ENCODE results near the gene SPCS3. TPM values are rescaled to one million over a fixed set of nuclear protein-coding genes. Genes with fewer than 3 reads are reported as not detected.

Gene SPCS3
- total and polyA plus RNA-seq, 2 experiments from 2014 or later, result 62.5 to 79.9 TPM

DNA sequence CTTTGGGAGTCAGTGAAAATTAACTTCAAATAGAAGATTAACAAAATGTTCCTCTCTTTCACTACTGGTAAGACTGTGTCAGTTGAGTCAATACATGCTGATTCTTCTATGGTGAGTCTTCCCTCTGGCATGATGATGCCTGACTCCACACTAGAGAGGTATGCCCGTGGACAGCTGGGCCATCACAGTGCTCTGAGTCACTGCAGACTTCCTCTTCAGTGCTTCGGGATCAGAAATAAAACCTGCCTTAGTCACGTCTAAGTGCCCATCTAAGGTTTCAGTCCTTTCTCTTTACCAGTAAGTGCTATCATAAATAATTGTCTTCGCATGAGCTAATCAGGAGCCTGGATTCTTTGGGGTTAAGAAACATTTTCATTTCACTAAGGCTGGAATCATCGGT is 49.1 kb upstream of the SPCS3 start:
- H3K4me3 ChIP-seq, result no peak overlapping the region
- H3K36me3 Mint-ChIP-seq (ENCODE audit: low read depth), result no peaks in the 10 kb centered on the region
- H3K36me3 ChIP-seq (ENCODE audit: insufficient read depth), result no peaks in the 10 kb centered on the region
- no peak overlapping the region for H3K4me2 ChIP-seq
- no peak overlapping the region for H2AFZ ChIP-seq
- no peak for TF ChIP-seq JUNB (IDR thresholded peaks at IDR 0.05; ENCODE audit: unreplicated experiment)
- TF ChIP-seq STAT1 (IDR thresholded peaks at IDR 0.05; ENCODE audit: unreplicated experiment), result no peak
- no peak for TF ChIP-seq POLR2AphosphoS5 (IDR thresholded peaks at IDR 0.05; ENCODE audit: low read depth)
- no peak for TF ChIP-seq EZH2phosphoT487 (IDR thresholded peaks at IDR 0.05; ENCODE audit: unreplicated experiment)
- TF ChIP-seq, protein P1, sequence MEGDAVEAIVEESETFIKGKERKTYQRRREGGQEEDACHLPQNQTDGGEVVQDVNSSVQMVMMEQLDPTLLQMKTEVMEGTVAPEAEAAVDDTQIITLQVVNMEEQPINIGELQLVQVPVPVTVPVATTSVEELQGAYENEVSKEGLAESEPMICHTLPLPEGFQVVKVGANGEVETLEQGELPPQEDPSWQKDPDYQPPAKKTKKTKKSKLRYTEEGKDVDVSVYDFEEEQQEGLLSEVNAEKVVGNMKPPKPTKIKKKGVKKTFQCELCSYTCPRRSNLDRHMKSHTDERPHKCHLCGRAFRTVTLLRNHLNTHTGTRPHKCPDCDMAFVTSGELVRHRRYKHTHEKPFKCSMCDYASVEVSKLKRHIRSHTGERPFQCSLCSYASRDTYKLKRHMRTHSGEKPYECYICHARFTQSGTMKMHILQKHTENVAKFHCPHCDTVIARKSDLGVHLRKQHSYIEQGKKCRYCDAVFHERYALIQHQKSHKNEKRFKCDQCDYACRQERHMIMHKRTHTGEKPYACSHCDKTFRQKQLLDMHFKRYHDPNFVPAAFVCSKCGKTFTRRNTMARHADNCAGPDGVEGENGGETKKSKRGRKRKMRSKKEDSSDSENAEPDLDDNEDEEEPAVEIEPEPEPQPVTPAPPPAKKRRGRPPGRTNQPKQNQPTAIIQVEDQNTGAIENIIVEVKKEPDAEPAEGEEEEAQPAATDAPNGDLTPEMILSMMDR (conservative IDR thresholded peaks at IDR 0.05; ENCODE audit: low read depth in 2 of 2), result no peak
- no peak for TF ChIP-seq ZNF114 (CRISPR knock-in tag; IDR thresholded peaks at IDR 0.05)
- TF ChIP-seq CREB1 (CRISPR knock-in tag; IDR thresholded peaks at IDR 0.05; ENCODE audit: low read depth), result no peak
- TF ChIP-seq, protein P2, sequence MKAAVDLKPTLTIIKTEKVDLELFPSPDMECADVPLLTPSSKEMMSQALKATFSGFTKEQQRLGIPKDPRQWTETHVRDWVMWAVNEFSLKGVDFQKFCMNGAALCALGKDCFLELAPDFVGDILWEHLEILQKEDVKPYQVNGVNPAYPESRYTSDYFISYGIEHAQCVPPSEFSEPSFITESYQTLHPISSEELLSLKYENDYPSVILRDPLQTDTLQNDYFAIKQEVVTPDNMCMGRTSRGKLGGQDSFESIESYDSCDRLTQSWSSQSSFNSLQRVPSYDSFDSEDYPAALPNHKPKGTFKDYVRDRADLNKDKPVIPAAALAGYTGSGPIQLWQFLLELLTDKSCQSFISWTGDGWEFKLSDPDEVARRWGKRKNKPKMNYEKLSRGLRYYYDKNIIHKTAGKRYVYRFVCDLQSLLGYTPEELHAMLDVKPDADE (IDR thresholded peaks at IDR 0.05), result no peak
- TF ChIP-seq, protein P3, sequence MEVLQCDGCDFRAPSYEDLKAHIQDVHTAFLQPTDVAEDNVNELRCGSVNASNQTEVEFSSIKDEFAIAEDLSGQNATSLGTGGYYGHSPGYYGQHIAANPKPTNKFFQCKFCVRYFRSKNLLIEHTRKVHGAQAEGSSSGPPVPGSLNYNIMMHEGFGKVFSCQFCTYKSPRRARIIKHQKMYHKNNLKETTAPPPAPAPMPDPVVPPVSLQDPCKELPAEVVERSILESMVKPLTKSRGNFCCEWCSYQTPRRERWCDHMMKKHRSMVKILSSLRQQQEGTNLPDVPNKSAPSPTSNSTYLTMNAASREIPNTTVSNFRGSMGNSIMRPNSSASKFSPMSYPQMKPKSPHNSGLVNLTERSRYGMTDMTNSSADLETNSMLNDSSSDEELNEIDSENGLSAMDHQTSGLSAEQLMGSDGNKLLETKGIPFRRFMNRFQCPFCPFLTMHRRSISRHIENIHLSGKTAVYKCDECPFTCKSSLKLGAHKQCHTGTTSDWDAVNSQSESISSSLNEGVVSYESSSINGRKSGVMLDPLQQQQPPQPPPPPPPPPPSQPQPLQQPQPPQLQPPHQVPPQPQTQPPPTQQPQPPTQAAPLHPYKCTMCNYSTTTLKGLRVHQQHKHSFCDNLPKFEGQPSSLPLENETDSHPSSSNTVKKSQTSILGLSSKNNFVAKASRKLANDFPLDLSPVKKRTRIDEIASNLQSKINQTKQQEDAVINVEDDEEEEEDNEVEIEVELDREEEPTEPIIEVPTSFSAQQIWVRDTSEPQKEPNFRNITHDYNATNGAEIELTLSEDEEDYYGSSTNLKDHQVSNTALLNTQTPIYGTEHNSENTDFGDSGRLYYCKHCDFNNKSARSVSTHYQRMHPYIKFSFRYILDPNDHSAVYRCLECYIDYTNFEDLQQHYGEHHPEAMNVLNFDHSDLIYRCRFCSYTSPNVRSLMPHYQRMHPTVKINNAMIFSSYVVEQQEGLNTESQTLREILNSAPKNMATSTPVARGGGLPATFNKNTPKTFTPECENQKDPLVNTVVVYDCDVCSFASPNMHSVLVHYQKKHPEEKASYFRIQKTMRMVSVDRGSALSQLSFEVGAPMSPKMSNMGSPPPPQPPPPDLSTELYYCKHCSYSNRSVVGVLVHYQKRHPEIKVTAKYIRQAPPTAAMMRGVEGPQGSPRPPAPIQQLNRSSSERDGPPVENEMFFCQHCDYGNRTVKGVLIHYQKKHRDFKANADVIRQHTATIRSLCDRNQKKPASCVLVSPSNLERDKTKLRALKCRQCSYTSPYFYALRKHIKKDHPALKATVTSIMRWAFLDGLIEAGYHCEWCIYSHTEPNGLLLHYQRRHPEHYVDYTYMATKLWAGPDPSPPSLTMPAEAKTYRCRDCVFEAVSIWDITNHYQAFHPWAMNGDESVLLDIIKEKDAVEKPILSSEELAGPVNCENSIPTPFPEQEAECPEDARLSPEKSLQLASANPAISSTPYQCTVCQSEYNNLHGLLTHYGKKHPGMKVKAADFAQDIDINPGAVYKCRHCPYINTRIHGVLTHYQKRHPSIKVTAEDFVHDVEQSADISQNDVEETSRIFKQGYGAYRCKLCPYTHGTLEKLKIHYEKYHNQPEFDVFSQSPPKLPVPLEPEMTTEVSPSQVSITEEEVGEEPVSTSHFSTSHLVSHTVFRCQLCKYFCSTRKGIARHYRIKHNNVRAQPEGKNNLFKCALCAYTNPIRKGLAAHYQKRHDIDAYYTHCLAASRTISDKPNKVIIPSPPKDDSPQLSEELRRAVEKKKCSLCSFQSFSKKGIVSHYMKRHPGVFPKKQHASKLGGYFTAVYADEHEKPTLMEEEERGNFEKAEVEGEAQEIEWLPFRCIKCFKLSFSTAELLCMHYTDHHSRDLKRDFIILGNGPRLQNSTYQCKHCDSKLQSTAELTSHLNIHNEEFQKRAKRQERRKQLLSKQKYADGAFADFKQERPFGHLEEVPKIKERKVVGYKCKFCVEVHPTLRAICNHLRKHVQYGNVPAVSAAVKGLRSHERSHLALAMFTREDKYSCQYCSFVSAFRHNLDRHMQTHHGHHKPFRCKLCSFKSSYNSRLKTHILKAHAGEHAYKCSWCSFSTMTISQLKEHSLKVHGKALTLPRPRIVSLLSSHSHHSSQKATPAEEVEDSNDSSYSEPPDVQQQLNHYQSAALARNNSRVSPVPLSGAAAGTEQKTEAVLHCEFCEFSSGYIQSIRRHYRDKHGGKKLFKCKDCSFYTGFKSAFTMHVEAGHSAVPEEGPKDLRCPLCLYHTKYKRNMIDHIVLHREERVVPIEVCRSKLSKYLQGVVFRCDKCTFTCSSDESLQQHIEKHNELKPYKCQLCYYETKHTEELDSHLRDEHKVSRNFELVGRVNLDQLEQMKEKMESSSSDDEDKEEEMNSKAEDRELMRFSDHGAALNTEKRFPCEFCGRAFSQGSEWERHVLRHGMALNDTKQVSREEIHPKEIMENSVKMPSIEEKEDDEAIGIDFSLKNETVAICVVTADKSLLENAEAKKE (CRISPR knock-in tag; IDR thresholded peaks at IDR 0.05), result no peak
- TF ChIP-seq, protein P4, sequence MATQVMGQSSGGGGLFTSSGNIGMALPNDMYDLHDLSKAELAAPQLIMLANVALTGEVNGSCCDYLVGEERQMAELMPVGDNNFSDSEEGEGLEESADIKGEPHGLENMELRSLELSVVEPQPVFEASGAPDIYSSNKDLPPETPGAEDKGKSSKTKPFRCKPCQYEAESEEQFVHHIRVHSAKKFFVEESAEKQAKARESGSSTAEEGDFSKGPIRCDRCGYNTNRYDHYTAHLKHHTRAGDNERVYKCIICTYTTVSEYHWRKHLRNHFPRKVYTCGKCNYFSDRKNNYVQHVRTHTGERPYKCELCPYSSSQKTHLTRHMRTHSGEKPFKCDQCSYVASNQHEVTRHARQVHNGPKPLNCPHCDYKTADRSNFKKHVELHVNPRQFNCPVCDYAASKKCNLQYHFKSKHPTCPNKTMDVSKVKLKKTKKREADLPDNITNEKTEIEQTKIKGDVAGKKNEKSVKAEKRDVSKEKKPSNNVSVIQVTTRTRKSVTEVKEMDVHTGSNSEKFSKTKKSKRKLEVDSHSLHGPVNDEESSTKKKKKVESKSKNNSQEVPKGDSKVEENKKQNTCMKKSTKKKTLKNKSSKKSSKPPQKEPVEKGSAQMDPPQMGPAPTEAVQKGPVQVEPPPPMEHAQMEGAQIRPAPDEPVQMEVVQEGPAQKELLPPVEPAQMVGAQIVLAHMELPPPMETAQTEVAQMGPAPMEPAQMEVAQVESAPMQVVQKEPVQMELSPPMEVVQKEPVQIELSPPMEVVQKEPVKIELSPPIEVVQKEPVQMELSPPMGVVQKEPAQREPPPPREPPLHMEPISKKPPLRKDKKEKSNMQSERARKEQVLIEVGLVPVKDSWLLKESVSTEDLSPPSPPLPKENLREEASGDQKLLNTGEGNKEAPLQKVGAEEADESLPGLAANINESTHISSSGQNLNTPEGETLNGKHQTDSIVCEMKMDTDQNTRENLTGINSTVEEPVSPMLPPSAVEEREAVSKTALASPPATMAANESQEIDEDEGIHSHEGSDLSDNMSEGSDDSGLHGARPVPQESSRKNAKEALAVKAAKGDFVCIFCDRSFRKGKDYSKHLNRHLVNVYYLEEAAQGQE (IDR thresholded peaks at IDR 0.05; ENCODE audit: unreplicated experiment), result no peak
- no peak for TF ChIP-seq NANOG (IDR thresholded peaks at IDR 0.05; ENCODE audit: borderline replicate concordance)
- TF ChIP-seq EZH2 (IDR thresholded peaks at IDR 0.05; ENCODE audit: low read depth, unreplicated experiment), result no peak
- no peak for TF ChIP-seq ZNF331 (CRISPR knock-in tag; IDR thresholded peaks at IDR 0.05; ENCODE audit: low read depth)
- DNase-seq (ENCODE audit: low spot score) (no peak), ATAC-seq (no peak)
- H3F3A ChIP-seq (replicated peaks; ENCODE audit: low read depth), result no peaks in the 10 kb centered on the region
- H3K4me3 Mint-ChIP-seq, result no peak overlapping the region
- no peaks in the 10 kb centered on the region for H3K9me2 ChIP-seq (ENCODE audit: insufficient read depth)
- no peaks in the 10 kb centered on the region for H3K79me2 ChIP-seq (replicated peaks; ENCODE audit: insufficient read depth)
- H3K4me1 Mint-ChIP-seq, result no peaks in the 10 kb centered on the region
- H3K27me3 Mint-ChIP-seq (ENCODE audit: insufficient read depth, low read depth, poor library complexity), result no peaks in the 10 kb centered on the region
- H4K20me1 ChIP-seq (replicated peaks; ENCODE audit: insufficient read depth), result no peaks in the 10 kb centered on the region
- H3K9me3 Mint-ChIP-seq, result no peaks in the 10 kb centered on the region
- no peaks in the 10 kb centered on the region for H3K4me1 ChIP-seq (ENCODE audit: insufficient read depth)
- no peaks in the 10 kb centered on the region for H3K27me3 ChIP-seq (ENCODE audit: insufficient read depth)
- no peak overlapping the region for H3K27ac ChIP-seq (ENCODE audit: low read depth)
- H3K27ac Mint-ChIP-seq, result no peak overlapping the region

Measured in GM23338 (cell line).